HG02970 (cell line): ENCODE data around the gene TMCO6.

Source experiments
- ATAC-seq: cut with Tn5 transposase; IDR thresholded peaks from one replicate; pipeline ENCODE4 v1.9.1; 2021; ENCODE audit warnings: mild to moderate bottlenecking, moderate library complexity, moderate number of reproducible peaks; ENCODE audit not compliant: unreplicated experiment, low FRiP score

Gene TMCO6

GRCh38 chr5:140672455-140673186 lies 33.4 kb downstream of the TMCO6 start:
- ATAC-seq: no peak

GRCh38 chr5:140673187-140673976 lies 34.1 kb downstream of the TMCO6 start, which contains the start of gene DND1:
TSS of gene DND1 (minus strand) at chr5:140673576. CDS start at chr5:140673542, 34 bp downstream.
- ATAC-seq: no peak

DNA sequence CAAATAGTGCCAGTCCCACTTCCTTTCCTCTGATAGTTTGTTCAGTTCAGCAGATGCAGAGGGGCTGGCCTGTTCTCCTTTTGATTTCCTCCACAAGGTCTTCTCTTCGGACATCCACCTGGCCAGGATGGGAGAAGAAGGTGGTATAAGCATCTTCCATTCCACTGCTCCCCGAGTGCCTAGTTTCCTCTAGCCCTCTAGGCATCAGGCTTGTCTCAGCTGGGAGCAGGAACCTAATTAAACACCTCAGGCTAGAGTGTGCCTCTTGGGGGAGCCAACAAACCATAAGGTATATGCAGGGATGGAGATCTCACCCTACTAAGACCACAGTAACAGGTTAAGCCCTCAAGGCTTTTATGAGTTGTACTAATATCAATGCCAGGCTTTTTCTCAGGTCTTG lies 35.0 kb downstream of the TMCO6 start:
- ATAC-seq: no peak

DNA sequence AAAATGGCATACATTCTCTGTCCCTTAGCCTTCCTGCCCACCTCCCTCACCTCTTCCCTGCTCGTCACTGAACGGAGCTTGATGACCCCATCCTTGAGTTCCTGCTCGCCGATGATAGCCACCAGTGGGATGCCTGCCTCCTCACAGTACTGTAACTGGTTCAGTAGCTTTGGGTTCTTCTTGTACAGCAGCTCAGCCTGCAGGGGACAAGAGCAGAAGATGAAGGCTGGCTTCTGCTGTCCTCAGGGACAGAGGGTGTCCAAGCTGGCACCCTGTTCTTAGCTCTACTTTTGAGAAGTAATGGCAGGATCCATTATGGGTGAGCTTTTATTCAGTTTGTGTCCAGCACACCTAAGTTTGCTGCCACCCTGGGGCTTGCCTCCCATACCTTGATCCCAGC lies 35.4 kb downstream of the TMCO6 start:
- ATAC-seq: no peak

DNA sequence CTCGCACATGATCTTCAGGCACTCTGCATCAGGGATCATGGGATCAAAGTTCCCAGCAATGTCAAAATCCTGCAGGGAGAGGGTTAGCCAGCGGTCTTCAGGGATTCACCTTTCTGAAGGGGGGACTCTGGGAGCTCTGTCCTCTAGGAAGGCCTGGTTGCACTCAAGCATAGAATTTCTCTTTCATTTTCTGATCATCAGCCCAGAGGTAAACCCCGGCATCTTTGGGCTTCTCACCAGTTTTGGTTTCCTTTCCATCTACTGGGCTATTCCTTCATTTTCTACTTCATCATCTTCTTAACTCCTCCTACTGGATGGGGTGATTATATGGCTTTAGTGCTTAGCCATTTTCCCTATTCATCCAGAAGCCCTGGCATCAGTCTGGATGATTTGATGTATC lies 38.7 kb downstream of the TMCO6 start:
- ATAC-seq: no peak

- ATAC-seq: no peak
Observed at GRCh38 chr5:140678993-140679392, 39.7 kb downstream of the TMCO6 start.

GRCh38 chr5:140690376-140690932 lies 51.2 kb downstream of the TMCO6 start:
- ATAC-seq: no peak

DNA sequence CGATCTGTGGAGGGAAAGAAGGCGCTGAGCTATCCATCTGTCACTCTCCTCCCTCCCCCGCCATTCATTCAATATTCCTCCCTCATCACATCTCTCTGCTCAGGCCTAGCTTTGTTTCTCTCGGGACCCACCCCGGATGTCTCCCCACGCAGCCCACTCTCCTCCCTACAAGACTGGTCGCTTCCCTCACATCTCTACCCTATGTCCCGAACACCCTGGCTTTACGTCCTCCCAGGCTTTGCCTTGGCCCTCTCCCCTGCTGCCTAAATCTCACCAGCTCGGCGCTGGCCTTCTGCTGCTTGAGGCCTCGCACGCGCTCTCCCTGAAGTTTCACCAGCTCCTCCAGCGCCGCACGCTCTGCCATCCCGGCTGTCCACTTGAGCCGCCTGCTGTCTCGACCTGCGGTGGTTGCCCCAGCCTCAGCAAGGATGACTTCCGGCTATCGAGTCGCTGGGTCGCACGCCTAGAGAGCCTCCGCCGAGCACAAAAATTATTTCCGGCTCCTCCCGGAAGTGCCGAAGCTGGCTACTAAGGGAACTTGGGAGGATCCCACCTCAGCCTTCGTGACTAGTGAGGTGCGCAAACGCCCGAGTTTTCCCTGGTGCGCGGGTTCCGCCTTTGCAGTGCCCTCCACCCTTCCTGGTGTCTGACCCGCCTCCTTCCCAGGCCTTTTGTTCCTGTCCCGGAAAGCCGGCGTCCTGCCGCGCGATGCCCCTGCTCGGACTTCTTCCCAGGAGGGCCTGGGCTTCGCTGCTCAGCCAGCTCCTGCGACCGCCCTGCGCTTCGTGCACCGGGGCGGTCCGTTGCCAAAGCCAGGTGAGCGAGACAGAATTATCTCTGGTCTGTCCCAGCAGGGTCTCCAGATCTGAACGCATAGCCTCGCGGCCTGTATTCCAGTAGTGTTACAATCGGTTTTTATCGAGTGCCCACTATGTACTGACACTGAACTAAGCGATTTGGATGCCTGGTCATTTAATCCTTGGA lies 52.0 kb downstream of the TMCO6 start, which contains the start of the genes HARS1 and HARS2:
Gene HARS1, minus strand, starts transcription at position 430 of the 984 bp plus-strand sequence. Its CDS starts 66 bp downstream, at position 364.
Gene HARS2, plus strand, starts transcription at position 515 of the 984 bp plus-strand sequence. Its CDS starts 194 bp downstream, at position 709.
- peak; percentile 95 for ATAC-seq

DNA sequence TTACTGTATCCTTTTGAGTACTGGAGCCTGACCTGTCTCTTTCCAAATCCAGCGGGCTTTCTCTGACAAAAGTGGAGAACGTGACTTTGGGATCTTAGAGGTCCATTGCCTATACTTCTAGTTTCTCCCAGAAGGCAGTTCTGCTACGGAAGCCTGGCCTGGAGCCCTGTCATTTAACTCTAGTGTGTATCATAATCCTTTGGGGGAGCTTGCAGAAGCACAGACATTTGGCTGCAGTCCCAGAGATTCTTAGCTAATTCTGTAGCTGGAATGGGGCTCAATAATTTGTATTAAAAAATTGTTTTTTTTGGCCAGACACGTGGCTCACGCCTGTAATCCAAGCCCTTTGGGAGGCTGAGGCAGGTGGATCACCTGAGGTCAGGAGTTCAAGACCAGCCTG lies 55.0 kb downstream of the TMCO6 start:
- no peak for ATAC-seq
